ENCODE results near the gene GRIK3.

DNA sequence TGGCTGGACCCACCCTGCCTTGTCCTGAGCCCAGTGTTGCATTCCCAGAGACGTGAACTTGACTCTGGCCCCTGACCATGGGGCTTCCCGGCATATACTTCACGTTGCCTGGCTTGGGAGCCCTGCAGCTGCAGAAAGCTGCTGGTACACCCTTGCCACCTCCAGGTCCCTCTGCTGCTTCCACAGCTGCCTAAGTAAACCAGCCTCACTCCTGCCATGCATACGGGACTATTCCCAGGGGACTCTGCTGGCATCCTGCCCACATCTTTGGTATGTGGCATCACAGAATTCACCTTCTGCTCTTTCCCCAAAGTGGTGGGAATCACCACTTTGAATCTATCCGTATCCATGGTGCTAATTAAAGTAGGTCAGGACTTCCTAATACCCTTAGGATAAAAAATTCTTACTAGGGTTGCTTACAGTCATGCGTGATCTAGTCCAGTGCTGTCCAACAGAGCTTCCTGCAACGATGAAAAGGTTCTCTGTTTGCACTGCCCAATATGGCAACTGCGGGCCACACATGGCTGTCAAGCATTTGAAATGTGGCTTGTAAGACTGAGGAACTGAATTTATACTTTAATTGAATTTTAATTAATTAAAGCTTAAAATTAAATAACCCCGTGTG, 203.0 kb downstream of the GRIK3 start:
- TF ChIP-seq POLR2A (IDR thresholded peaks at IDR 0.05; ENCODE audit: control extremely low read depth in 1 of 2, low read depth in 2 of 2, low read length in 2 of 2) (no peak), GABPA (IDR thresholded peaks at IDR 0.05; ENCODE audit: borderline replicate concordance, insufficient read depth, low read length) (no peak), ZNF274 (IDR thresholded peaks at IDR 0.05; ENCODE audit: borderline replicate concordance, extremely low read depth, low read length) (no peak), RNF2 (IDR thresholded peaks at IDR 0.05; ENCODE audit: borderline replicate concordance, low read depth, low read length, missing control alignments, poor library complexity, severe bottlenecking) (no peak), RAD21 (IDR thresholded peaks at IDR 0.05 in 1 of 2, conservative IDR thresholded peaks at IDR 0.05 in 1 of 2; ENCODE audit: low read depth in 2 of 2, low read length in 2 of 2) (no peak)
- TF ChIP-seq, protein P1, sequence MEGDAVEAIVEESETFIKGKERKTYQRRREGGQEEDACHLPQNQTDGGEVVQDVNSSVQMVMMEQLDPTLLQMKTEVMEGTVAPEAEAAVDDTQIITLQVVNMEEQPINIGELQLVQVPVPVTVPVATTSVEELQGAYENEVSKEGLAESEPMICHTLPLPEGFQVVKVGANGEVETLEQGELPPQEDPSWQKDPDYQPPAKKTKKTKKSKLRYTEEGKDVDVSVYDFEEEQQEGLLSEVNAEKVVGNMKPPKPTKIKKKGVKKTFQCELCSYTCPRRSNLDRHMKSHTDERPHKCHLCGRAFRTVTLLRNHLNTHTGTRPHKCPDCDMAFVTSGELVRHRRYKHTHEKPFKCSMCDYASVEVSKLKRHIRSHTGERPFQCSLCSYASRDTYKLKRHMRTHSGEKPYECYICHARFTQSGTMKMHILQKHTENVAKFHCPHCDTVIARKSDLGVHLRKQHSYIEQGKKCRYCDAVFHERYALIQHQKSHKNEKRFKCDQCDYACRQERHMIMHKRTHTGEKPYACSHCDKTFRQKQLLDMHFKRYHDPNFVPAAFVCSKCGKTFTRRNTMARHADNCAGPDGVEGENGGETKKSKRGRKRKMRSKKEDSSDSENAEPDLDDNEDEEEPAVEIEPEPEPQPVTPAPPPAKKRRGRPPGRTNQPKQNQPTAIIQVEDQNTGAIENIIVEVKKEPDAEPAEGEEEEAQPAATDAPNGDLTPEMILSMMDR (IDR thresholded peaks at IDR 0.05; ENCODE audit: control extremely low read depth in 1 of 3, insufficient read depth in 1 of 3, low read depth in 1 of 3, low read length in 3 of 3), result no peak
